Activated B cell treated with CpG ODN at 0.5 μM for 24 hours (primary cell): ENCODE results near the gene C3. TPM values are rescaled to one million over a fixed set of nuclear protein-coding genes. Genes with fewer than 3 reads are reported as not detected.

ENCODE experiments used
- ATAC-seq: fragments of 200-7000 bp; cut with Tn5 transposase; one replicate; pipeline ENCODE4 v1.10.0; 2021; ENCODE audit warnings: low read depth, mild to moderate bottlenecking, moderate library complexity
- CTCF ChIA-PET: fragments of 350-600 bp; sonication (Branson Sonifier 250); formaldehyde crosslinking; loops from one replicate; lab custom pipeline; 2021; ENCODE audit warnings: antibody characterized with exemption; lab: Charles Lee
- POLR2A ChIA-PET: fragments of 350-600 bp; sonication (Branson Sonifier 250); formaldehyde crosslinking; loops from one replicate; lab custom pipeline; 2021; ENCODE audit warnings: antibody characterized with exemption; lab: Charles Lee
- DNase-seq: peaks from one replicate; pipeline ENCODE4 v3.0.0; 2022
- H3K27ac Mint-ChIP-seq: one replicate; pipeline ENCODE4 v1.8.0; 2020; ENCODE audit warnings: mixed read lengths
- H3K27me3 Mint-ChIP-seq: one replicate; pipeline ENCODE4 v1.8.0; 2021; ENCODE audit warnings: mixed read lengths
- H3K36me3 Mint-ChIP-seq: one replicate; pipeline ENCODE4 v1.8.0; 2021; ENCODE audit warnings: low read depth, mixed read lengths
- H3K4me1 Mint-ChIP-seq: one replicate; pipeline ENCODE4 v1.8.0; 2021; ENCODE audit warnings: mixed read lengths
- H3K4me3 Mint-ChIP-seq: one replicate; pipeline ENCODE4 v1.8.0; 2020; ENCODE audit warnings: mild to moderate bottlenecking, mixed read lengths
- H3K9me3 Mint-ChIP-seq: one replicate; pipeline ENCODE4 v1.8.0; 2020; ENCODE audit warnings: mixed read lengths
- CTCF ChIP-seq: fragments of 200-600 bp; IDR thresholded peaks from one replicate; pipeline ENCODE4 v1.8.0; 2022; ENCODE audit warnings: antibody characterized with exemption, mild to moderate bottlenecking
- intact Hi-C: fragments of 100-400 bp; cut with micrococcal nuclease; formaldehyde crosslinking; loops from one replicate; pipeline ENCODE4 v1.15.1; 2024
- total RNA-seq: library from RNA; stranded (reverse); gene quantifications from 2 replicates; pipeline ENCODE4 v1.2.3, GENCODE V29; 2022

The C3 gene
- total RNA-seq, 1 donor from 2014 or later, result 0.53 TPM

DNA sequence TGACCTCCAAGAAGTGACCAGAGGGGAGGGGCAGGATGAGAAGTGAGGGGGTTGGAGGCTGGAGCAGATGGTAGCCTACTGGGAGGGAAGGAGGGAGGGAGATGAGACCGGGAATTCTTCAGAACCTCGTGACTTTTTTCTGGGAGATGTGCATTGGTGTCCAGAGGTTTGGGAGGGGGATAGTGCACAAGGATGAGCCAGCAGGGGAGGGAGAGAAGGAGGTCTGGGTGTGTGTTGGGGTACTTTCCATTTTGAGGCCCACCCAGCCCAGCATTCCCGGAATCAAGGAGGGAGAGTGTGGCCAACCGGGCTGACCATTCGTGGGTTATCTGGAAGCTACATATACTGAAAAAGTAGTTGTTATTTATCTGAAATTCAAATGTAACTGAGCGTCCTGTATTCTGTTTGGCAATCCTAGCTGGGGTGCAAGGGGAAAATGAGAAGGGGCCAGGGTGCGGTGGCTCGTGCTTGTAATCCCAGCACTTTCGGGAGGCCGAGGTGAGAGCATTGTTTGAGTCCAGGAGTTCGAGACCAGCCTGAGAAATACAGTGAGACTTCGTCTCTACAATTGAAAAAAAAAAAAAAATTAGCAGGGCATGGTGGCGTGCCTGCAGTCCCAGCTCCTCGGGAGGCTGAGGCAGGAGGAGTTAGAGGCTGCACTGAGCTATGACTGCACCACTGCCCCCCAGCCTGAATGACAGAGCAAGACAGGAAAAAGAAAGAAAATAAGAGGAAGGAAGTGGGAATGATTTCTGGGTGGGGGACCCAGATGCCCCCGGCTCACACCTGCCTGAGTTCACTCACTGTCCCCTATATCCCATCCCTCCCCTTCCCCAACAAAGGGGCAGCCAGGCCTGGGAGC, 4.4 kb upstream of the C3 start:
- TF ChIP-seq CTCF, result no peak
- Mint-ChIP-seq H3K27me3 (no peaks in the 10 kb centered on the region), H3K27ac (peak overlapping the region; percentile 80), H3K4me3 (no peak overlapping the region), H3K4me1 (peaks cover 67% of the 10 kb centered on the region), H3K36me3 (peaks cover 5% of the 10 kb centered on the region), H3K9me3 (no peaks in the 10 kb centered on the region)
- ChIA-PET CTCF (interaction anchor here (1.1 kb wide), 1 partner anchor 13 kb away, joined by 3 read pairs; the partner anchor contains the start of gene GPR108), POLR2A (interaction anchor here (0.6 kb wide), 1 partner anchor 32 kb away, joined by 3 read pairs; no protein-coding TSS in a partner anchor)
- ATAC-seq, result no peak
- no peak for DNase-seq
- intact Hi-C loops, result no loop called here

DNA sequence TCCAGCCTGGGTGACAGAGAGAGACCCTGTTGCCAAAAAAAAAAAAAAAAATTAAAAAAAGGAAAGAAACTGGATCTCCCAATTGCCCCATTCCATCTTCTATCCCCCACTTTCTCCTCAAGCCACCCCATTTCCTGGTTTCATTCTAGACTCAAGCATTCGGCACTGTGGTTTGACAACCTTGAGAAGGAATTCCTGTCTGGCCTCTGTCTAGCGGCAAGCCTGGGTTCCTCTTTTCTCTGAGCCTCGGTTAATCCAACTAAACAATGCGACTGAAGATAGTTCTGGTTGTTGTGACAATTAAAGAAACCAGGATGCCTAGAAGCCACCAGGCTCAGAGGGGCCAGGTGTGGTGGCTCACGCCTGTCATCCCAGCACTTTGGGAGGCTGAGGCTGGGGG, 3.3 kb upstream of the C3 start:
- no peak for ATAC-seq
- H3K36me3 Mint-ChIP-seq, result no peaks in the 10 kb centered on the region
- ChIA-PET CTCF (no interaction called here), POLR2A (interaction anchor here (0.6 kb wide), 1 partner anchor 33 kb away, joined by 3 read pairs; no protein-coding TSS in a partner anchor)
- H3K9me3 Mint-ChIP-seq, result no peaks in the 10 kb centered on the region
- intact Hi-C loops, result loop anchor here (2.0 kb wide), 1 partner anchor 13 kb away; the partner anchor contains the start of gene GPR108
- H3K4me1 Mint-ChIP-seq, result peaks cover 61% of the 10 kb centered on the region
- DNase-seq, result no peak
- peak overlapping the region; percentile 60 for H3K4me3 Mint-ChIP-seq
- peak overlapping the region; percentile 80 for H3K27ac Mint-ChIP-seq
- H3K27me3 Mint-ChIP-seq, result no peaks in the 10 kb centered on the region
- no peak for TF ChIP-seq CTCF

DNA sequence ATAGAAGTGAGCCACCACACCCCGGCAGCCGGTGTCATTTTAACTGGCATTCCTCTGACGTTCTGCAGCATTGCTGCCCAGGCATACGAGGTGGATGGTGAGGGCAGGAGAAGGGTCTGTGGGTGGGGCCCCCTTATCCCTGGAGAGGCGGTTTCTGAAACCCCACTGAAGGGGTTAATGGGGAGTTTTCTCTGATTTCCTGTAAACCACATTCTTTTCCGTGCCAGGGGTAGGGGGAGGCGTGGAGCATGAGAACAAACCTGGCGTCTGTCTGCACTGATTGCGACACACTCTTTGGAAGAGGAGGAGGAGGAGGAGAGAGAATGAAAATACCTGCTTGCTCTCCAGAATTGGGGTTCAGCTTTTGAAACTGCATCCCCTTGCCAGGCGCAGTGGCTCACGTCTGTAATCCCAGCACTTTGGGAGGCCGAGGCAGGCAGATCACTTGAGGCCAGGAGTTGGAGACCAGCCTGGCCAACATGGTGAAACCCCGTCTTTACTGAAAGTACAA, 2.7 kb upstream of the C3 start:
- CTCF ChIA-PET, result no interaction called here
- no peaks in the 10 kb centered on the region for H3K36me3 Mint-ChIP-seq
- no peak for DNase-seq

GRCh38 chr19:6721773-6722172, 1.3 kb upstream of the C3 start:
- intact Hi-C loops, result loop anchor here (2.0 kb wide), 1 partner anchor 15 kb away; the partner anchor contains the start of gene GPR108
- Mint-ChIP-seq H3K36me3 (no peaks in the 10 kb centered on the region), H3K4me3 (peak overlapping the region; percentile 64), H3K27me3 (no peaks in the 10 kb centered on the region), H3K4me1 (peaks cover 51% of the 10 kb centered on the region), H3K27ac (peak overlapping the region; percentile 92), H3K9me3 (no peaks in the 10 kb centered on the region)
- peak; percentile 88 for ATAC-seq
- no peak for TF ChIP-seq CTCF
- ChIA-PET POLR2A (interaction anchor here (1.2 to 1.3 kb wide), 2 partner anchors 16 to 51 kb away, joined by 3 to 5 read pairs; partner anchors contain the start of gene VAV1), CTCF (interaction anchor here (0.6 kb wide), 1 partner anchor 1180 kb away, joined by 3 read pairs; no protein-coding TSS in a partner anchor)
- no peak for DNase-seq

More for the DNA sequence above, 2.7 kb upstream of the C3 start:
- ATAC-seq, result no peak
- POLR2A ChIA-PET, result interaction anchor here (1.0 to 1.1 kb wide), 3 partner anchors 13 to 201 kb away, joined by 3 to 4 read pairs (median 3); no protein-coding TSS in a partner anchor
- peak overlapping the region; percentile 50 for H3K27ac Mint-ChIP-seq
- no peaks in the 10 kb centered on the region for H3K27me3 Mint-ChIP-seq
- no peak overlapping the region for H3K4me3 Mint-ChIP-seq
- no peak for TF ChIP-seq CTCF
- H3K4me1 Mint-ChIP-seq, result peaks cover 56% of the 10 kb centered on the region
- intact Hi-C loops, result loop anchor here (2.0 kb wide), 1 partner anchor 14 kb away; the partner anchor contains the start of gene GPR108
- H3K9me3 Mint-ChIP-seq, result no peaks in the 10 kb centered on the region

GRCh38 chr19:6721138-6721474, 656 bp upstream of the C3 start:
- no peak for TF ChIP-seq CTCF
- POLR2A ChIA-PET, result interaction anchor here (1.2 kb wide), 1 partner anchor 17 kb away, joined by 5 read pairs; no protein-coding TSS in a partner anchor
- intact Hi-C loops, result no loop called here
- ATAC-seq, result no peak
- DNase-seq, result no peak
- no peaks in the 10 kb centered on the region for H3K36me3 Mint-ChIP-seq
- peaks cover 51% of the 10 kb centered on the region for H3K4me1 Mint-ChIP-seq
- H3K9me3 Mint-ChIP-seq, result no peaks in the 10 kb centered on the region
- peak overlapping the region; percentile 64 for H3K4me3 Mint-ChIP-seq
- CTCF ChIA-PET, result interaction anchor here (0.6 kb wide), 1 partner anchor 1180 kb away, joined by 3 read pairs; no protein-coding TSS in a partner anchor
- peak overlapping the region; percentile 92 for H3K27ac Mint-ChIP-seq
- H3K27me3 Mint-ChIP-seq, result no peaks in the 10 kb centered on the region
